Cerebellar cortex (tissue), 1 donor: ENCODE data around the gene BTF3.
"Not testable (repeated sequence)": the region's sequence is repeated elsewhere in the genome, so short reads cannot be mapped to it uniquely, and the experiment has no call there.

Experiments
- DNase-seq: peaks from one replicate; pipeline ENCODE4 v3.0.0-alpha.2; 2015; ENCODE audit warnings: low spot score

Gene BTF3

DNA sequence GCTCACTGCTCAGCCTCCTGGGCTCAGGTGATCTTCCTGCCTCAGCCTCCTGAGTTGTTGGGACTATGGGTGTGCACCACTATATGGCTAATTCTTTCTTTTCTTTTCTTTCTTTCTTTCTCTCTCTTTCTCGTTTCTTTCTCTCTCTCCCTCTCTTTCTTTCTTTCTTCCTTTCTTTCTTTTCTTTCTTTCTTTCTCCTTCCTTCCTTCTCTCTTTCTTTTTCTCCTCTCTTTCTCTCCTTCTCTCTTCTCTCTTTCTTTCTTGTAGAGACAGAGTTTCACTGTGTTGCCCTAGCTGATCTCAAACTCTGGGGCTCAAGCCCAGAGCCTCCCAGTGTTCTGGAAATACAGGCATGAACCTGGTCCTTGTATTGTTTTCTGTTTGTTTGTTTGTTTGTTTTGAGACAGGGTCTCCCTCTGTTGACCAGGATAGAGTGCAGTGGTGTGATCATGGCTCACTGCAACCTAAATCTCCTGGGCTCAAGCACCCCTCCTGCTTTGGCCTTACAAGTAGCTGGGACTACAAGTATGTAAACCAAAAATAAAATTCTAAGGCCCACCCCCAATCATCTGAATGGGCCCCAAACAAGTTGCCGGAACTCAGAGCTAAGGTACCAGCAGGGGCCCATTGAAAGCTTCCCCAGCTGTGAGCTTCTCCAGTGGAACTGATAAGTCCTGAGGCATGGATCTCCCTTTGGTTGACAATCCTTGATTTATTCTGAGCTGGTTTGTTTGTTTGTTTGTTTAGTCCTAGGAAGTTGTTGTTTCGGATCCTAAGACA, 11.9 kb upstream of the BTF3 start:
- no peak for DNase-seq

DNA sequence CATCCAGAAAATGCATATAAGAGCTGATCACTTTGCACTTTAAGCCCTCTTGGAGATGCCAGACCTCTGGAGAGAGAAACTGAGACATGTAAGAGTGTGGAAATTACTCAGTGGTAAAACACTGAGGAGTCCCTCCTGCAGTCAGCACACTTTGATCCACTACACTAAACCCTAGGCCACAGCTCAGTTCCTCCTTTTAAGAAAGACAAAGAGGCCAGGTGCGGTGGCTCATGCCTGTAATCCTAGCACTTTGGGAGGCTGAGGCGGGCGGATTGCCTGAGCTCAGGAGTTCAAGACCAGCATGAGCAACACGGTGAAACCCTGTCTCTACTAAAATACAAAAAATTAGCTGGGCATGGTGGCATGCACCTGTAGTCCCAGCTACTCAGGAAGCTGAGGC, 11.0 kb upstream of the BTF3 start:
- DNase-seq: not testable (repeated sequence)

DNA sequence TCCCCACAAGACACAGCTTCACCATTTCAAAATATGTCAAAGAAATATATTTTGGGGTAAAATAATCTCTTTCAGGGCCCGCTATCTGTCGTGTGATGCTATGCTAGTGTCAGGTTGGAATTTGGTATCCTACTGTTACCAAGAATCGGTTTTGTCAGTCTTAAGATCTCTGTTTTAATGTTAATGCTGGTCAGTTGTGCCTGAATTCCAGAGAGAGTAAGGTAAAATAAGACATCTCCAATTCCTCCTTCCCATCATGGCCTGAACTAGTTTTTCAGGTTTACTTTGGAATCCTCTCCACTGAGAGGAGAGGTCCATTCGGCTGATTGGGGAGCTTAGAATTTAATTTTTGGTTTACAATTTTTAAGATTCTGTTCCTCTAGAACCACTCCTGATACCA, 10.4 kb upstream of the BTF3 start:
- DNase-seq: no peak

DNA sequence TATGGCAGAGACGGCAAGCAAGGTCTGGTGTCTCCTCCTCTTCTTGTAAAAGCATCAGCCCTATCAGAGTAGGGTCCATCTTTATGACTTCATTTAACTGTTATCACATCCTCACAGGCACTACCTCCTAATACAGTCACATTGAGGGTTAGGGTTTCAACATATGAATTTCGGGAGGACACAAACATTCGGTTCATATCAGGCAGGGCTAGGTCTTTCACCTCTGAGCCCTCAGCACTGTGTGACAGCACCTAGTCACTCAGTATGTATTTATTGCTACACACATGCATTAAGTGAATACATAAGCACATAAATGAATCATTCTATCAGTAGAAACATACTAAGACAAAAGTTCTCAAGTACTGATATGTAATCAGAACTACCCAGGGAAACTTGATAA, 9.4 kb upstream of the BTF3 start:
- DNase-seq: no peak

DNA sequence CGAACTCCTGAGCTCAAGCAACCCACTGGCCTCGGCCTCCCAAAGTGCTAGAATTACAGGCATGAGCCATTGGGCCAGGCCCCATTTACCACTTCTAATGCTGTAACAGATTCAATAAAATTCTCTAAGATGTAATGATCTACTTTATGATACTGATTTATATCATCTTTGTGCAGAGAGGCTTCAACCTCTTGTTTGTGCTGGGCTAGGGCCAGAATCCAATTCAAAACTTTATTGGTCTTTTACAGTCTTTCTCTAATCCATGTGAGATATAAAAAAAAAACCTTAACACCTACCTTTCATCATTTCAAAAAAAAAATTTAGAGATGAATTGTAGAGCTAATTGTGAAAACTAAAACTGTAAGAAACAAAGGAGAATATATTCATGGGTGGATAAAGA, 8.2 kb upstream of the BTF3 start:
- DNase-seq: no peak

DNA sequence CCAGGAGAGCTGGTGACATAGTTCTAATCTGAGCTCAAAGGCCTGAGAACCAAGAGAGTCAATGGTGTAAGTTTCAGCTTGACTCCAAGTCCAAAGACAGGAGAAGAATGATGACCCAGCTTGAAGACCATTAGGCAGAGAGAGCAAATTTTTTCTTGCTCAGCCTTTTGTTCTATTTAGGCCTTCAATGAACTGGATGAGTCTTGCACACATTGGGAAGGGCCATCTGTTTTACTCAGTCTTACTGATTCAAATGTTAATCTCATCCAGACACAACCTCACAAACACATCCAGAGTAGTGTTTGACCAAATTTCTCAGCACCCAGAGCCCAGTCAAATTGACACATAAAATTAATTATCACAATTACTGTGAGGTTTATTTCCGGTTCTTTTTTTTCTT, 7.1 kb upstream of the BTF3 start:
- DNase-seq: no peak

DNA sequence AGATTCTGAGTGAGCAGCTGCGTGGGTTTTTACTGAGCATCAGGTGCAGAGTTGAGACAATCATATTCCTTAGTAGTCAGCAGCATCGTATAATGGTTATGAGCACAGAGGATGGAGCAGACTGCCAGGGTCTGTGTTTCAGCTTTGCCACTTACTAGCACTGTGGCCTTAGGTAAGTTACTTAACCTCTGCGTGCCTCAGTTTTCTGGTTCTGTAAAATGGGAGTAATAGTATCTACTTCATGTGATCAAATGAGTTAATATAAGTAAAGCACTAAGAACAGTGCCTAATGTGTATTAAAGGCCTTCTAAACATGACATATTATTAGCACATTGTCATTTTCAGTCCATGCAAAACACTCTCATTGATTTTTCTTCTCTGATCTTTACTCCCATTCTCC, 4.8 kb upstream of the BTF3 start:
- no peak for DNase-seq

DNA sequence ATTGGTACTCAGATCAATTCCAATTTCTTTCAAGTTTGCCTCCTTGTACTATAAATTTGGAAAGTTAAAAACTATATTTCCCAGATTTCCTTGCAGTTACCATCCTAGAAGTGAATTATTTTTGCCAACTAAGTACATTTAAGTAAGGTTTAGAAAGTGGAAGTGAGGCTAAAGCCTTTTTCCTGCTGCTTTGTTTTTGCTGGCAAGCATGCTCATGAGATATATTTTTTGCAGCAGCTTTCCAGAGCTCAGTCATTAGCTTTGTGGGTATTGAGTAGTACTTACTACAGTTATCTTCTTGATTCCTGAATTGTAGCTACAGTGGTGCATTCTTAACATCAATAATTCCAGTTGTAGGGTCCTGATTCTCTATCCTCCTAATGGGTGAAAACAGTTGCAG, 3.5 kb upstream of the BTF3 start:
- no peak for DNase-seq

DNA sequence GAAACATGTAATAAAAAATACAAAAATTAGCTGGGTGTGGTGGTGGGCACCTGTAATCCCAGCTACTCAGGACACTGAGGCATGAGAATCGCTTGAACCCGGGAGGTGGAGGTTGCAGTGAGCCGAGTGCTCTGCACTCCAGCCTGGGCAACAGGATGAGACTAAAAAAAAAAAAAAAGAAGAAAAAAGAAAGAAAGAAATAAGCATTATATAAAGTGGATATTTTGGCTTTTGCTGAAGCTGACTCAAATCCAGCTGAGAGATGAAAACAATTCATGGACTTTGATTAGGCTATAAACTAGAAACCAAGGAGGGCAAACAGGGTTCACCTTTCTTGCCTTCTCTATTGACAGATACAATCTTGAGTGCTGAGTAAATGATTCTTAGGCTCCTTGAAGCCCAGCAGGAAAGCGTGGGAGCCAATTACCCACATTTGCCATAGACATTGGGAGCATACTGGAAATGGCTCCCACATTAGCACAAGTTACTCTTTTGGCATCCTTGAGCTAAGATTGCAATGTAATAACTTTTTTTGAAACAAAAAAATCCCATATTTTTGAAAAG, 2.4 kb upstream of the BTF3 start:
- no peak for DNase-seq

DNA sequence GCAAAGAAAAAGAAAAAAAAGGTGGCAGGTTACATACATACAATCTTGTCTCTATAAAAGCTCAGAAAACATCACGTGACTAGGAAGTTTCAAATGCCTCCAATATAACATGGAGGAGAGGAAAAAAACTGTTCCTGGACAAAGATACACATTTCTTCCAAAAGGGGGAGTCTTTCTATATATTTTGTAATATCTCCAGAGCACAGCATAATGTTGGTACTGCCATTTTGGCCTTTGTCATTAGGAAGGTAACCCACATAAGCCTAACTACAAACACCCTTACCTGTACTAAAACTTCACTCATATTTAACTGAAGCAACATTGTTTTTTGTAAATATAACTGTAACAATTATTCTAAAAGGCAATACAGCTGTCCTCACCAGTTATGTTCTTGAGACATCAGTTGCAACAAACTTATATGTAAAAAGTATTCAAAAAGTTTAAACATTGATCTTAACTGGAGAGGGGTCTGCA, 1.2 kb upstream of the BTF3 start:
- peak; percentile 60 for DNase-seq

DNA sequence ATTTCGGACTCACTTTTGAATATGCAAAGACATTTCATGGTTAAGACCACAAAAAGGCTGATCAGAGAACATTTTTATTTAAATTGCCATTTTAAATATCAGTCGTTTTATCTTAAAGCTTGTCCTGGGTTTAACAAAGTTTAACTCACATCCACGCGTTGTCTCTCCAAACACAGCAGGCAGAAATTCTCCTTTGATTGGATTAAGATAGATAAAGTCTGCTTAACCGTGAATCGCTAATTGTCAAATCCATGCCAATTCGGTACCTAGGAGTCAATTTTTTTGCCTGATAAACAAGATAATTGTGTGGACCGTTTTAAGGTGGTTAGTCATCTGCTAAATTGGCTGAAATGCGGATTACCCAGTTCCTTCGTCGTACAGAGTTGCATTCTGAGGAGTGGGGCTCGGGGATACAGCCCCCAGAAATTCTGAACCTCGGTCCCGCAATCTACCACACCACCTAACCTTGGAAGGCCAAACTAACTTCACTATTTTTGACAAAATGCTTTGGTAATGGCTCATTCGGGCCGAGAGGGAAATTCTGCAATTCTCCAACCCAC, 665 bp upstream of the BTF3 start:
- peak; percentile 26 for DNase-seq

DNA sequence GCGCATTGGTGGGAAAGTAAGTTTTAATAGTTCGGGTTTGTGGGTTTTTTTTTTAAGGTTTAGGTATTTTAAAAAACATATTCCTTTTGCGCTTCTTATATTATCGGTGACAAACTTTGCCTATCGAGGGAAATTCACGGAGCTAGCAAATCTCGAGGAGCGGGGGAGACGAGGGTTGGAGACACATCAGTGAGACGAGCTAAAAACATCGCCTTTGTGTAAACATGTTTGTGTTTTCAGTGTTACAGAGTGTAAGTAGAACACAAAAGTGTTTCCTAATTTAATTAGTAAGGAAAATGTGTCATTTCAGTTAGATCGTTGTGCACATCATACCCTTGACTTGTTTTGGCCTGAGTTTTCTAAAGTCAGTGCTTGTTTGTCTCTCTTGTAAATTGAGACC, 945 bp downstream of the BTF3 start:
- DNase-seq: no peak

DNA sequence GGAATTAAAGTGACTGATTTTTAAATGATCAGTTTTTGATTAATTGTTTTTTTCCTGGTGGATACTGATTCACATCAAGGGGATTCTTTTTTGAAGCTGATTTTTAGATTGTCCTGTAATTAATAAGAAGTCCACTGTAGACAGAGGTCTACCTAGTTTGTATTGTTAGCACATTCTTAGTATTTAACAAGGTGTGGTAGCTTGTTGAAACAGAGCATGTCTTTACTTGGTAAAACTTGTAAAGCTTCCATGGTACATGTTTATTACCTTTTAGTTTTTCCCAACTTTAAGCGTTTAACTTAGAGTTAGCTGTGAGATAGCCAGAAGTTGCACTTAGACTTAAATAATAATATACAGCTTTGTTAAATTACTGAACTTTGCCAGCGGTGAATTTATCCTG, 1.5 kb downstream of the BTF3 start:
- no peak for DNase-seq

DNA sequence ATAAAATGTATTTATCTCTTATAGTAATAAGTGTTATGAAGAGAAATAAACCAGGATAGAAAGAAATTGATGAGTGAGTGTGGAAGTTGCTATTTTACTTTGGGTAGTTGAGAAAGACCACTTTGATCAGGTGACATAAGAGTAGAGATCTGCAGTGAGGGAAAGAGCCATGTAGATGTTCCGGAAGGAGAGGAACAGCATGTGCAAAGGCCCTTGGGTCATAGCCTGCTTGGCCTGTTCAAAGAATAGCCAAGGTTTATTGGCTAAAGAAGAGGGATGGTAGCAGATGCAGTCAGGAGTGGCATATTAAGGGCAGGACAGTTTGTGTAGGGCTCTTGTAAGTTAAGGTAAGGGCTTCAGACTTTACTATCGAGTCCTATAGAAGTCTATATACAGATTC, 3.2 kb downstream of the BTF3 start:
- no peak for DNase-seq

DNA sequence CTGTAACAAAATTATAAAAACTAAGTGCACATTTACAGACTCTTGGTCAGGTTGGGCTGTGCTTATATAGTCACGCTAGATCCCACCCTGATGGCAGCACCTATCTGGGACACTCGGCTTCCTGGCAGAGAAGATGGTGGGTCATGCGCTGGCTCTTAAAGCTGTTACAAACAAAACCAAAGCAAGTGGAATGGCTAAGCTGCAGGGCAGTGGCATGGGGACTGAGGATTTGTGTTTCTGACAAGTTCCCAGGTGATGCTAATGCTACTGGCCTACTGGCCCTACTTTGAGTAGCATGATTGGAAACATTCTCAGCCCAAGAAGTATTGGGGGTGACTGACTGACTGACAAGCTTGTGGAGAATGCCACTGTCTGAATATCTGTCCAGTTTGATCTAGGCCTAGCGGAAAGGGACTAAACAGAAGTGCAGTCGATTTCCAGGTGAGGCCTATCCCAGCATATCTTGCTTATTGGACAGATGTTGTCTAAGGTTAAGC, 8.3 kb downstream of the BTF3 start:
- peak; percentile 21 for DNase-seq

DNA sequence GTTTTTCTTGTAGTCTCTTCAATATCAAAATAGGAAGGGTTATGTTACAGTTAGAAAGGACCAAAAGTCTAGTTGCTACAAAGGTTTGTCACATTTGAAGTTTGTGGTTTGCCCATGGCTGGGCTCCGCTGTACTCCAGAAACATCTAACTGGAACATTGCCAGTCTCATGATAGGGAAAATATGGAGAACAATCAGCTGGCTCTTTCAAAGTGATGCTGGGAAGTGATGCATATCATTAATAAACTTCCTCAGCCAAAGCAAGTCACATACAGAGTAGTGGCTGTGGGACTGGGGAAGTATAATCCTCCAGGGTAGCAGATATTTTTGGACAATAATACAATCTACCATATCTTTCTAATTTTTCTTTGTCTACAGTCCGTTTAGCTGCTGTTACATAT, 8.8 kb downstream of the BTF3 start:
- DNase-seq: no peak

DNA sequence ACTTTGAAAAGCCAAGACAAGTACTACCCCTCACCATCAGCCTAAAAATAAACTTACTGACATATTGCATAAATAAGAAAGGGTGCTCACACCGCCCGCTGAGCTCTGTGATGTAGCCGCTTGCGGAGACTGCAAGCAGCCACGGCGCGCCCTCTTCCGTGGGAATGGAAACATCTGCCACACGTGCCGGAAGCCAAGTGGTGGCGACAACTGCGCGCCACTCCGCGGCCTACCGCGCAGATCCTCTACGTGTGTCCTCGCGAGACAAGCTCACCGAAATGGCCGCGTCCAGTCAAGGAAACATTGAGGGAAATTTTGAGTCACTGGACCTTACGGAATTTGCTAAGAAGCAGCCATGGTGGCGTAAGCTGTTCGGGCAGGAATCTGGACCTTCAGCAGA, 10.3 kb downstream of the BTF3 start:
- not testable (repeated sequence) for DNase-seq

DNA sequence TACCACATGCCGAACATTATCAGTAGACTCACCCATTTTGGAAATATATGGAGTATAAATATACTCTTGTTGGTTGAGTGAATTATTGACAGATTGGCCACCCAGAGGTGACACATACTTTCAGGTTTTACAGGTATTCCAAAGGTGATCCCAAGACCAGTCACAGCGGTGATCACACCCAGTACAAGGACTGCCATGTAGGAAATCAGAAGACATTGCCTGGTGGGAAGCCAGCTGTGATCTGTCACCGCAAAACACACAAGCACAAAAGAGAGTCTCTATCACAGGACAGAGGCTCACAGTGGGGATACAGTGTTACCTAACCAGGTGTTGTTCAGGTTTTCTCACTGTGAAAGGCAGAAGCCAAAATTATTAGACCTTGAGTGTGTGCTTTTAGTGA, 15.8 kb downstream of the BTF3 start:
- DNase-seq: no peak

DNA sequence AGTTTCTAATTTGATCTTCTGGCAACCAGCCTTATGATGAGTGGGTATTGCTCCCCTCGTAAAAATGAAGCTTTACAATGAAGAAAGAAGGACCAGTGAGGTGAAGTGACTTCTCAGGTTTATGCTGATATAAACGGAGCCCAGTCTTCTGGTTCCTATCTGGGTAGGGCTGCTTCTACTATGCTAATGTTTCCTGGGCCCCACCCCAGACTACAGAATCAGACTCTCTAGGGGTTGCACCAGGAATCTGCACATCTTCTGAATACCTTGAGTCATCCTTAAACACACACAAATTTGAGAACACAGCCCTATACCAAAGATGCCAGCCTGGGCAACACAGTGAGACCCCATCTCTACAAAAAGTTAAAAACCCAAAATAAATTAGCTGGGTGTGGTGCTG, 16.2 kb downstream of the BTF3 start:
- DNase-seq: no peak

DNA sequence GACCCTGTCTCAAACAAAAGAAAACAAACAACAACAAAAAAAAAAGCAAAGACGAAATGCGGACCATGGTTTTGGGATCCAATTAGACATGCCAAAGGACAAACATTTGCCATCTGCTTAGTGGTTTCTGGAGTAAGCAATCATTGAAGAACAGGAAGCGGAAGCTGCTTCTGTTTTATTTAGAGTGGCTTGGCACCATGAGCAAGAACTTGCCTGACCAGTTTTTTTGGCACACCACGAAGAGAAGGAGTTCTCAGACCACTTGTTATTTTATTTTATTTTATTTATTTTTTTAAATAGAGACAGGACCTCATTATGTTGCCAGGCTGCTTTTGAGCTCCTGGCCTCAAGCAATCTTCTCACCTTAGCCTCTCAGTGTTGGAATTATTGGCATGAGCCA, 17.0 kb downstream of the BTF3 start:
- DNase-seq: no peak

DNA sequence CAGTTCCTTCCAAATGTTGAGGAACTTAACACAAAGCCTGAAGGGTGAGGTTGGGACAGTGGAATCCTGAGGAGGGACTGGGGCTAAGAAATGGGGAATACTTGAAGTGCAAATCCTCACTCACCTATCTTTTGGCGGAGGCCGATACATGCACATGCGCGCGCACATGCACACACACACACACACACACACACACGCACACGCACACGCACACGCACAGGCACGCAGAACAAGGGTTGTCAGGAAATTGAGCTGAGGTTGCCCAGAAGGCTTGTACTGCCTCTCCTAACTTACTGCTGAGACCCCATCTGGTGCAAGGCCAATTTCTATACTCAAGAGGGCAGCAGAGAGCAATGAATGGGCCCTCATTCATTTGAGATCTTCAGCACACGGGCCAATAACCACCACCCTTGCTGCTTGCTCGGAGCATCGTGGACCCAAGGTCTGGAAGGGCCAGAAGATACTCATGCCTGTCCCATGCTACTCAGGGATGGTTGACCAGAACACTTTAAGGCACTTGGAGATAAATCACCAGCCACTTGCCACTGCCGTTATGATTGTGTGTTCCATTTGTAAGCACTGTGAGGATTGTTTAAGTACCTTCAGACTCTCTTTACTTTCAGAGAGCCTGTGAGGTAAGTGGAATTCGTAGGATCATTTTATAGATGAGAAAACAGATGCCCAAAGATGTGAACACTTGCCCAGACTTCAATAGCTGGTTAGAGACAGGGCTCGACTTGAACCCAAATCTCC, 21.5 kb downstream of the BTF3 start:
- DNase-seq: peak; percentile 88

DNA sequence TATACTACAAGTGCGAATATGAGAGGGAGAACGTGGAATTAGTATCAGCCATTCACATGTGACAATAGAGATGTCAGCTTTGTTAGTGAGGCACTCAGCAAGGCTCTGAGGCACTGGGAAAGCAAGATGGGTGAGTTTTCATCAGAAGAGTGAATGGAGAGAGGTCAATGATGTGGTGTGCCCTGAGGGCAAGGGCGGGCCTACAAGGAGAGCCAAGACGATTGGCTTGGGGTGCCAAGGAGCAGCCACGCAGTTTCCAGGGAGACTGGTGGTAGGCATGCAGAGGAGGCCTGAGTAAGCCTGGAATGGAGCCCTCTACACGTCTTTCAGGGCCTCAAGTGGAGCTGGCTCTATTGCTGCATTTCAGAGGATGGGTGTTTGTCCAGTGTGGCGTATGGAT, 24.7 kb downstream of the BTF3 start:
- no peak for DNase-seq

DNA sequence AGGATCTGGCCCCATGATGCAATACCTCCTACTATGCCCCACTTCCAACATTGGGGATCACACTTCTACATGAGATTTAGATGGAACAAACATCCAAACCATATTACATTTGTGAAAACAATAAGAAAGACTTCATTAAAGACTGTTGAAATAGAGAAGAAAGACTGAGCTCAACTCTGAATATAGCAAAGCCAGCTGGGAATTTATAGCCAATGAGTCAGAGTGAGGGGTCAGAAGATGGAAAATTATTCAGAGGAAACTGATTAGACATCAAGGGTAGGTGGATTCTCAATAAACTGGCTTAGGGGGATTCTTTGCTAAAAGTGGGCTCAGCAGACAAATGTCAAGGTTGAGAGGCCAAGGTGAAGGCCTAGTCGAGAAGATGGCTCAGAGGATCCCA, 25.6 kb downstream of the BTF3 start:
- no peak for DNase-seq
